ENCODE data around the gene FREM1.

DNA sequence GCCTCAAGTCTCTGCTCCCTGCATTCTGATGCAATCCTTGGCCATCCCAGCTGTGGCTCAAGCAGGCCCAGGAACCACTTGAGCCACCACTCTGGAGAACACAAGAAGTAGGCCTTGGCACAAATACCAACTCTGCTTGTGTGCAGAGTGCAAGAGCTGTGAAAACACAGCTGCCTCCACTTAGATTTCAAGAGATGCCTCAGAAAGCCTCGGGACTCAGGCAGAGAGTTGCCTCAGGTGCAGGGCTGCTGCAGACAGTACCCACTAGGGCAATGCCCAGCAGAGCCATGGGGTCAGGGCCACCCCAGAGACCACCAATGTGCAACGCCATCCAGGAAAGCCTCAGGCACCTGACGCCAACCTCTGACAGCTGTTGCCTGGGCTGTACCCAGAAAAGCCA lies 82.4 kb downstream of the FREM1 start:
- TF ChIP-seq, protein P1, sequence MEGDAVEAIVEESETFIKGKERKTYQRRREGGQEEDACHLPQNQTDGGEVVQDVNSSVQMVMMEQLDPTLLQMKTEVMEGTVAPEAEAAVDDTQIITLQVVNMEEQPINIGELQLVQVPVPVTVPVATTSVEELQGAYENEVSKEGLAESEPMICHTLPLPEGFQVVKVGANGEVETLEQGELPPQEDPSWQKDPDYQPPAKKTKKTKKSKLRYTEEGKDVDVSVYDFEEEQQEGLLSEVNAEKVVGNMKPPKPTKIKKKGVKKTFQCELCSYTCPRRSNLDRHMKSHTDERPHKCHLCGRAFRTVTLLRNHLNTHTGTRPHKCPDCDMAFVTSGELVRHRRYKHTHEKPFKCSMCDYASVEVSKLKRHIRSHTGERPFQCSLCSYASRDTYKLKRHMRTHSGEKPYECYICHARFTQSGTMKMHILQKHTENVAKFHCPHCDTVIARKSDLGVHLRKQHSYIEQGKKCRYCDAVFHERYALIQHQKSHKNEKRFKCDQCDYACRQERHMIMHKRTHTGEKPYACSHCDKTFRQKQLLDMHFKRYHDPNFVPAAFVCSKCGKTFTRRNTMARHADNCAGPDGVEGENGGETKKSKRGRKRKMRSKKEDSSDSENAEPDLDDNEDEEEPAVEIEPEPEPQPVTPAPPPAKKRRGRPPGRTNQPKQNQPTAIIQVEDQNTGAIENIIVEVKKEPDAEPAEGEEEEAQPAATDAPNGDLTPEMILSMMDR (IDR thresholded peaks at IDR 0.05) = no peak
- TF ChIP-seq POLR2A (IDR thresholded peaks at IDR 0.05) (no peak), POLR2AphosphoS5 (IDR thresholded peaks at IDR 0.05) (no peak)

Measured in breast epithelium (tissue), 3 donors.